ENCODE measurements around the gene YWHAE. TPM values are rescaled to one million over a fixed set of nuclear protein-coding genes. Genes with fewer than 3 reads are reported as not detected.
"Not testable (repeated sequence)": the region's sequence is repeated elsewhere in the genome, so short reads cannot be mapped to it uniquely, and the experiment has no call there.

The YWHAE gene
- total and polyA plus RNA-seq, 9 donors = 288 to 589 (median 452) TPM

DNA sequence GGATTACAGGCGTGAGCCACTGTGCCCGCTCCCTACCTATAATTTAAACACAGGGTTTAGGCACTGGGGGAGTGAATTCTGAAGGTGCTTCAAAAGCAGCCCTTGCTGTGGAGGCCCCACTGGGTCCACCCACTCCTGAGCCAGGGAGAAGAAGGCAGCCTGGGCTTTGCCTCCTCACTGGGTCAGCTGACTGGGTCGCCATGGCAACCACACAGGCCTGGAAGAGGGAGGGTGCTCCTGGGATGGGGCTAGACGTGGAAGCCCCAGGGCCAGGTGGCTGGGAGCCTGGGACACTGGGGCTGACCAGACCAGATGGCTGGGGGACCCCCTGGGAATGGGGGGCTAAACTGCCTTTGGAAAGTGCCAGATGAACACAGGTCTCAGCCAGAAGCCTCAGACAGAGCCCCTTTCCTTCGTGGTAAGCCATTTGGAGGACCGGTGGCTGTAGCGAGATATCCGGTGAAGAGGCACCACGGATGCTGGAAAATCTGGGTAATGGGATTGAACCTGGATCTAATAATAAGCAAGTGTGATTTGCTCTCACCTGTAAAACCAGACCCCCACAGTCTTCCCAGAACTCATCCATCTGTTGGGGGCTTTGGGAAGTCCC is 87.7 kb downstream of the YWHAE start:
- no peaks in the 10 kb centered on the region for H3K36me3 ChIP-seq
- intact Hi-C loops (cut with DNase I) = no loop called here
- no peaks in the 10 kb centered on the region for H3K27me3 ChIP-seq
- DNase-seq = no peak
- H3K4me1 ChIP-seq (ENCODE audit: insufficient read depth) = no peaks in the 10 kb centered on the region
- H3K9me3 ChIP-seq = no peaks in the 10 kb centered on the region
- H3K4me3 ChIP-seq = no peak overlapping the region
- H3K27ac ChIP-seq = no peak overlapping the region
- TF ChIP-seq, protein P1, sequence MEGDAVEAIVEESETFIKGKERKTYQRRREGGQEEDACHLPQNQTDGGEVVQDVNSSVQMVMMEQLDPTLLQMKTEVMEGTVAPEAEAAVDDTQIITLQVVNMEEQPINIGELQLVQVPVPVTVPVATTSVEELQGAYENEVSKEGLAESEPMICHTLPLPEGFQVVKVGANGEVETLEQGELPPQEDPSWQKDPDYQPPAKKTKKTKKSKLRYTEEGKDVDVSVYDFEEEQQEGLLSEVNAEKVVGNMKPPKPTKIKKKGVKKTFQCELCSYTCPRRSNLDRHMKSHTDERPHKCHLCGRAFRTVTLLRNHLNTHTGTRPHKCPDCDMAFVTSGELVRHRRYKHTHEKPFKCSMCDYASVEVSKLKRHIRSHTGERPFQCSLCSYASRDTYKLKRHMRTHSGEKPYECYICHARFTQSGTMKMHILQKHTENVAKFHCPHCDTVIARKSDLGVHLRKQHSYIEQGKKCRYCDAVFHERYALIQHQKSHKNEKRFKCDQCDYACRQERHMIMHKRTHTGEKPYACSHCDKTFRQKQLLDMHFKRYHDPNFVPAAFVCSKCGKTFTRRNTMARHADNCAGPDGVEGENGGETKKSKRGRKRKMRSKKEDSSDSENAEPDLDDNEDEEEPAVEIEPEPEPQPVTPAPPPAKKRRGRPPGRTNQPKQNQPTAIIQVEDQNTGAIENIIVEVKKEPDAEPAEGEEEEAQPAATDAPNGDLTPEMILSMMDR (IDR thresholded peaks at IDR 0.05) = no peak
- TF ChIP-seq POLR2A (IDR thresholded peaks at IDR 0.05) = no peak
- TF ChIP-seq EP300 (IDR thresholded peaks at IDR 0.05) = no peak
- 59 to 63% (median 61%) methylated on average over 9 of the region's 9 CpGs for WGBS, 3 donors

DNA sequence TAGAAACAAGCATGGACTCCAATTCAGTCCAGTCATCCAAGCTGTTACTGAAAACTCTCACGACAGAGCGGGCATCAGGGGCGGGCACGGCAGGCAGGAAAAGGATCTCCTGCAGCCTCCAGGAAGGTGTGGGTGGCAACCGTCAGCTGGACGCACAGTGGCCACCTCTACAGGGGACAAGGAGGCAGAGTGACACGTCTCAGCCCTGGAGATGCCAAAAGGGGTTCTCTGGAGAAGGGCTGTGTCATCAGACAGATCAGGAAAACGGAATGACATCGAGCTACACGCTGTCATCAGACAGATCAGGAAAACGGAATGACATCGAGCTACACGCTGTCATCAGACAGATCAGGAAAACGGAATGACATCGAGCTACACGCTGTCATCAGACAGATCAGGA is 92.2 kb downstream of the YWHAE start:
- H3K4me3 ChIP-seq; H3K27ac ChIP-seq; intact Hi-C loops (cut with DNase I); DNase-seq; H3K27me3 ChIP-seq; H3K9me3 ChIP-seq; H3K36me3 ChIP-seq; H3K4me1 ChIP-seq (ENCODE audit: insufficient read depth): not testable (repeated sequence)
- WGBS, 3 donors = 76 to 84% (median 83%) methylated on average over 12 to 13 of the region's 16 CpGs

DNA sequence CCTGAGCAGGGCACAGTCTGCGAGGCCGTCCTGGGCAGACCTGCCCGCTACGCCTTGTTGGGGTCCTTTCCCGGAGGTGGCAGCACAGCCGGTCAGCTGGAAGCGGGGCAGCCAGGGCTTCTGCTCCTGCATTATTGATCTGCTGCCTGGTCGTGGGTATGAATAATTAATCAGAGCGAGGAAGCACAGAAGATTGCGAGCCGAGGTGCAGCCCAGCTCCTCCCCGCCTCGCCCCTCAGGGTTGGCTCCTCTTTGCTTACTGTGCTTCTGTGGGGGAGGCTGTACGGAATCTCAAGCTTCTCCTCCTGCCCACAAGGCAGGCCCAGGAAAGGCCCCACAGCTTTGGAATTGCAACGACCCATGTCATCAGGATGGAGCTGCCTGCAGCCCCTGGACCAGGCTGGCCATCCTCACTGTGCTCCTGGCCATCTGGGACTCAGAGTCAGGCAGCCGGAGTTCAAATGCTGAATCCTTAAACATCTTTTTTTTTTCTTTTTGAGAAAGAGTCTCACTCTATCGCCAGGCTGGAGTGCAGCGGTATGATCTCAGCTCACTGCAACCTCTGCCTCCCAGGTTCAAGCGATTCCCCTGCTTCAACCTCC is 95.0 kb downstream of the YWHAE start:
- TF ChIP-seq EP300 (IDR thresholded peaks at IDR 0.05) = no peak
- no peak for TF ChIP-seq POLR2A (IDR thresholded peaks at IDR 0.05)
- TF ChIP-seq, protein P1 (IDR thresholded peaks at IDR 0.05) = no peak
- Histone ChIP-seq H3K36me3 (no peaks in the 10 kb centered on the region), H3K4me1 (ENCODE audit: insufficient read depth) (no peaks in the 10 kb centered on the region), H3K9me3 (no peaks in the 10 kb centered on the region), H3K4me3 (no peak overlapping the region), H3K27me3 (no peaks in the 10 kb centered on the region), H3K27ac (no peak overlapping the region)
- no peak for DNase-seq
- intact Hi-C loops (cut with DNase I) = no loop called here
- 64 to 72% (median 65%) methylated on average over 19 of the region's 19 CpGs for WGBS, 3 donors

DNA sequence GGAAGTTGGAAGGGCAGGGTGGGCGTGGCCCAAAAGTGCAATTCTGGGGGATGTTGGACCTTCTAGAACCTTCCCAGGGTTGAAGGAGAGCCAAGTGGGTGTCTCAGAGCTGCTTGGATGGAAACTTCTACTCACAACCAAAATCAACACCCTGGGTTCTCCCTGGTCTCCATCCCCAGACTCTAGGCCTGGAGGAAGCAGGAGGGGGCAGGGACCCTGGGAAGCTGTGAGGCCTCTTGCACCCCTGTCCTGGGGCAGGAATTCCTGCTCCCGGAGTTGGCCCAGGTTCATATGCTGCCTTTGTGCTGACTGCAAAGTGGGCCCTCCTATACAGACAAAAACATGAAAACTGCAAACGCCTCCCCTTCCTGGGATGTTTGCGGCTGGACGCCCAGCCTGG is 95.5 kb downstream of the YWHAE start:
- H3K4me3 ChIP-seq = no peak overlapping the region
- H3K36me3 ChIP-seq = no peaks in the 10 kb centered on the region
- TF ChIP-seq, protein P1 (IDR thresholded peaks at IDR 0.05) = no peak
- no peak for TF ChIP-seq POLR2A (IDR thresholded peaks at IDR 0.05)
- WGBS, 3 donors = 58 to 73% (median 59%) methylated on average over 5 of the region's 5 CpGs
- H3K27me3 ChIP-seq = no peaks in the 10 kb centered on the region
- no peak overlapping the region for H3K27ac ChIP-seq
- intact Hi-C loops (cut with DNase I) = no loop called here
- no peak for DNase-seq
- H3K4me1 ChIP-seq (ENCODE audit: insufficient read depth) = no peaks in the 10 kb centered on the region
- H3K9me3 ChIP-seq = no peaks in the 10 kb centered on the region

DNA sequence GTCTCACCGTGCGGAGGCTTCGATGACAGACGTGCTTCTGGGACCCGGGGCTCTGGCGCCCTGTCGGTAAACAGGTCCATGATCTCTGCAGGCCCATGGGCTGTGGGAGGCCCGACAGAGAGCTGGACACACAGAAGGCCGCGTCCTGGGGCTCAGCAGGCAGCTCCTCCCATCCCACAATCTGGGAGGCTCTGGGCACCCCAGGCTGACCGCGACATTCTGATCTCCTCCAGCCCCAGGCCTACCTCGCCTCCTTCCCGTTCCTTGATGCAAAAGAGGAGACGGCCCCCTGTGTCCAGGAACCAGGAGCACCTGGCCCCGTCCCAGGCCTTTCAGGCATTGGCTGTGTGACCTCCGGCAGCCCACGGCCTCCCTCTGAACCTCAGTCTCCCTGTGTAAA is 97.3 kb downstream of the YWHAE start:
- TF ChIP-seq EP300 (IDR thresholded peaks at IDR 0.05) (no peak), POLR2A (IDR thresholded peaks at IDR 0.05) (no peak)
- TF ChIP-seq, protein P1 (IDR thresholded peaks at IDR 0.05) = no peak
- 81 to 83% (median 82%) methylated on average over 18 of the region's 18 CpGs for WGBS, 3 donors
- no peak for DNase-seq
- no peaks in the 10 kb centered on the region for H3K27me3 ChIP-seq
- no peaks in the 10 kb centered on the region for H3K9me3 ChIP-seq
- no peak overlapping the region for H3K27ac ChIP-seq
- intact Hi-C loops (cut with DNase I) = no loop called here
- H3K4me3 ChIP-seq = no peak overlapping the region
- no peaks in the 10 kb centered on the region for H3K36me3 ChIP-seq
- peaks cover 2% of the 10 kb centered on the region for H3K4me1 ChIP-seq (ENCODE audit: insufficient read depth)

Data from ovary (tissue), 9 donors.